AG09319 (cell line): ENCODE results near the gene NR1H2.
"Not testable (repeated sequence)": the region's sequence is repeated elsewhere in the genome, so short reads cannot be mapped to it uniquely, and the experiment has no call there.

Experiments
- DNase-seq: peaks from one replicate; pipeline ENCODE4 v3.0.0-alpha.2; 2010; ENCODE audit warnings: low read depth; ENCODE audit errors: extremely low read depth
- CTCF ChIP-seq: IDR thresholded peaks from 2 replicates; pipeline ENCODE4 v1.5.1; 2011; ENCODE audit warnings: low read depth, mild to moderate bottlenecking, inconsistent platforms, low read length, moderate library complexity

NR1H2 gene

GRCh38 chr19:50383001-50383851 is 7.0 kb downstream of the NR1H2 start:
- no peak for TF ChIP-seq CTCF
- DNase-seq = no peak

- no peak for TF ChIP-seq CTCF
Measured at GRCh38 chr19:50383852-50384684, 7.8 kb downstream of the NR1H2 start, which contains the start of gene POLD1. Gene POLD1 (plus strand): TSS chr19:50384347. CDS start chr19:50398852, 14,505 bp downstream.

DNA sequence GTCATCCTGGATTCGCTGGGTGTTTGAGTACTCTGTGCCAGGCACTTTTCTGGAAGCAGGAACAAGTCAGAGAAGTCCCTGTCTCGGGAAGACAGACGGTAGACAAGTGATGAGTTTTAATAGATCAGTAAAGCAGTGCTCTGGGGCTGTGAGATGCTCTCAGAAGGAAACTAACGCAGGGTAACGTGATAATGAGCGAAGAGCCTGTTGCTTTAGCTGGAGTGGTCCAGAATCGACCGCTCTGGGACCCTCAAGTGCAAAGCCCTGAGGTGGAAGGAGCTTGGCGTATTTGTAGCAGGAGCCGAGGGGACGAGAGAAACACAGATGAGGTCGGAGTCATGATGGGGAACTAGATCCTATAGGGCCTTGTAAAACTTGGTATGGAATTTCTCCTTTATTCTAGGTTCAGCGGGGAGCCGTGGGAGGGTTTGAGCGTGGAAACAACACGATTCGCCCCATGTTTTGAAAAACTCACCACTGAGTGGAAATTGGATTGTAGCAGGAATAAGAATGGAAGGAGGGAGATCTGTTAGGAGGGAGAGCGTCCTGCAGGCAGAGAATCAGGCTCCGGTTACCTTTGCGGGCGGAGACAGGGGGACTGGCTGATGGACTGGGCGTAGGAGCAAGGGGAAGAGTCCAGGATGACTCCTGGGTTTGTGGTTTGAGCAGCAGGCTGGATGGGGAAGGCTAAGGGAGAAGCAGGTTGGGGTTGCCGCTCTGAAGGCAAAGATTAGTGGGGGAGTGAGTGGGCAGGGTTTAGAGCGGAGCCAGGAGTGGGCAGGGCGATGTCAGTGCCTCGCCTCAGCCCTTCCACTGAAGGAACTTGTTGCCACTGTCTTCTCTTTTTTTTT is 8.7 kb downstream of the NR1H2 start:
- DNase-seq = no peak
- no peak for TF ChIP-seq CTCF

More at GRCh38 chr19:50383852-50384684, 7.8 kb downstream of the NR1H2 start, which contains the start of gene POLD1:
- DNase-seq = peak; percentile 90

DNA sequence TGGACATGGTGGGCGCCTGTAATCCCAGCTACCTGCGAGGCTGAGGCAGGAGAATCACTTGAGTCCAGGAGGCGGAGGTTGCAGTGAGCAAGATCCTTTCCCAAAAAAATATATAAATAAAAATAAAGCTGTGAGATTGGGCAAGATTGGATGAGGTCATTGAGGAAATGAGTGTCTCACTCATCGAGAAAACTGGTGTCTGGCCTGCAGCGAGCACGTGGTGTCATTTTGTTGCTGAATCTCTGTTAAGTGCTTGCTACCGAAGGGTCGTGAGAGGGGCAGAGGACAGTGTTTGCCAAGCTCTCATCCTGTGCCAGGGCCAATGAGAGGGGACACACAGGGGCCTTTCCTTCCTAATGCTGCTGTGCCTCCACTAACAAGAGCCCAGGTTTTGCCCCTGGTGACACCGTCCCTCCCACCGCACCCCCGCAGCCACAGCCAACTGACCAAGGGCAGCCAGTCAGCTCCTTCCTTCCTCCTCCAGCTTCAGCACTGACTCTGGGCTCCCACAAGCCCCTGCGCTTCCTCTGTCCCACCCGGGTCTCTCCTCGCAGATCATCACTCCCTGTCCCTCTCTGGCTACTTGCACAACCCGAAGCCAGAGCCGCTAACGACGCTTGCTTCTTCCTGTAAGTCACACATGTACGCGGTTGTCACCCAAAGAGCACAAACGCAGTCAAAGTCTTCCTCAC is 11.1 kb downstream of the NR1H2 start:
- TF ChIP-seq CTCF = no peak
- no peak for DNase-seq

DNA sequence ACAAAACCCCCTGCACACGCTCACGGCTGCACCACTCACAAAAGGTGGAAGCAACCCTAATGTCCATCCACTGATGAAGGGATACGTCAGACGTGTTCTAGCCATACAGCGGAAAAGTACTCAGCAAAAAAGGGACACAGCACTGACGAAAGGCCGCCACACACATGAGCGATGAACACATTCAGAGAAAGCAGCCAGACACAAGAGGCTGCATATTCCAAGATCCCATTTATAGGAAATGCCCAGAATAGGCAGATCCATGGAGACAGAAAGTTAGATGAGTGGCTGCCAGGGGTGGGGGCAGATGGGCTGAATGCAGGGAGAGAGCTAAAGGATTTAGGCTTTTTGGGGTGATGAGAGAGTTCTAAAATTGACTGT is 11.6 kb downstream of the NR1H2 start:
- DNase-seq = no peak

GRCh38 chr19:50390295-50390694 is 14.0 kb downstream of the NR1H2 start:
- DNase-seq = not testable (repeated sequence)

More for the DNA sequence above, 11.6 kb downstream of the NR1H2 start:
- TF ChIP-seq CTCF = no peak

- not testable (repeated sequence) for DNase-seq
Measured at GRCh38 chr19:50390952-50391351, 14.7 kb downstream of the NR1H2 start.
